GM12878 (cell line): ENCODE measurements around the gene TNF. TPM values are rescaled to one million over a fixed set of nuclear protein-coding genes. Genes with fewer than 3 reads are reported as not detected.

Source experiments
- JUND ChIP-seq: IDR thresholded peaks from 2 replicates; pipeline ENCODE4 v1.6.1; 2012; ENCODE audit warnings: low read depth, mild to moderate bottlenecking, low read length, improper control_type of control experiment, moderate library complexity
- PRDM15 ChIP-seq: fragments of 450-650 bp; formaldehyde crosslinking; IDR thresholded peaks from 2 replicates; pipeline ENCODE4 v1.4.0; 2020; ENCODE audit warnings: mild to moderate bottlenecking, moderate library complexity
- ZBTB11 ChIP-seq: fragments of 450-650 bp; formaldehyde crosslinking; IDR thresholded peaks from 2 replicates; pipeline ENCODE4 v1.5.0; 2022; ENCODE audit warnings: mild to moderate bottlenecking, missing genetic modification characterization
- polyA plus RNA-seq, 11 experiments: library from polyadenylated mRNA; depleted of rRNA in 4 of 11; unstranded in 6 of 11; stranded (reverse) in 5 of 11; fragments of >200 nt; fragmentation: Nextera tagmentation in 4 of 11; fragmentation: Illumina TruSeq in 1 of 11; extraction: Ambion mirVana in 4 of 11; extraction: Trizol in 1 of 11; gene quantifications; 1 replicate in 1 of 11; 2 replicates in 10 of 11; pipeline versions ENCODE4 v1.2.1 to v1.2.3, GENCODE V29; 2011 to 2016; ENCODE audit warnings: inconsistent platforms in 2 of 11, missing spikeins in 2 of 11, low read depth in 1 of 11
- total RNA-seq, 4 experiments: library from RNA; depleted of rRNA in 3 of 4; stranded (reverse); fragments of >200 nt in 3 of 4; fragmentation: Illumina TruSeq in 1 of 4; extraction: Trizol in 1 of 4; gene quantifications; 2 replicates each; pipeline versions ENCODE4 v1.2.1 to v1.2.3, GENCODE V29; 2013 to 2021

Gene TNF
- total and polyA plus RNA-seq, 10 of the 15 experiments (the other 5 are each of a cell fraction or from before 2014, with no cell fraction given): 18.0 to 94.8 (median 61.9) TPM

- TF ChIP-seq ZBTB11 (peak; percentile 87), PRDM15 (CRISPR knock-in tag) (no peak), JUND (no peak)
These were observed 28.2 kb upstream of the TNF start, which contains the start of gene NFKBIL1 (continued) for GRCh38 chr6:31546958-31547726.
